Testis (tissue), 2 donors: ENCODE results near the gene KCNIP1.

Source experiments
- POLR2A ChIP-seq: fragments of 450-650 bp; IDR thresholded peaks from one replicate; pipeline ENCODE4 v1.6.1; 2017; ENCODE audit warnings: antibody characterized with exemption, mild to moderate bottlenecking, moderate library complexity
- TF ChIP-seq, protein P1 (sequence below), 3 experiments: fragments of 450-650 bp in 2 of 3; fragments of 200-600 bp in 1 of 3; sonication (generic) in 1 of 3; IDR thresholded peaks; one replicate each; pipeline ENCODE4 v1.5.1; 2016 to 2019; ENCODE audit warnings: antibody characterized with exemption in 3 of 3, mild to moderate bottlenecking in 2 of 3, moderate library complexity in 1 of 3

DNA sequence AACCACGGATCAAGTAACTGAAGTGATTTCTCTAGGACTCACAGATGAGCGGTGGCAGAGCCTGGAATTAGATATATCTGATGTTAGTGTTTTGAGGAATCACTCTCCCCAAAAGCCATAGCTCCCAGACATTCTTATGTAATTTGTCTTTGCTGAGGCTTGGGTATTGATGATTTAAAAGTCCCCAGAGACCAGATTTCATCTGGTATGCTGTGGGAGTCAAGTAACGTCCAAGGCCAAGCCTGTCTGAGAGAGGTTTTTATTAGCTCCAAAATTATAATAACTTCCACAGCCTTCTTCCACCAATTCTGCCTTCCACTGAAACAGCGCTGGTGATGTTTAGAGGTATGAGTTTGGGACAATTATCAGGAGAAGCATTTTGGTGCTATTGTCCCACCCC, 21.3 kb upstream of the KCNIP1 start:
- TF ChIP-seq, protein P1, sequence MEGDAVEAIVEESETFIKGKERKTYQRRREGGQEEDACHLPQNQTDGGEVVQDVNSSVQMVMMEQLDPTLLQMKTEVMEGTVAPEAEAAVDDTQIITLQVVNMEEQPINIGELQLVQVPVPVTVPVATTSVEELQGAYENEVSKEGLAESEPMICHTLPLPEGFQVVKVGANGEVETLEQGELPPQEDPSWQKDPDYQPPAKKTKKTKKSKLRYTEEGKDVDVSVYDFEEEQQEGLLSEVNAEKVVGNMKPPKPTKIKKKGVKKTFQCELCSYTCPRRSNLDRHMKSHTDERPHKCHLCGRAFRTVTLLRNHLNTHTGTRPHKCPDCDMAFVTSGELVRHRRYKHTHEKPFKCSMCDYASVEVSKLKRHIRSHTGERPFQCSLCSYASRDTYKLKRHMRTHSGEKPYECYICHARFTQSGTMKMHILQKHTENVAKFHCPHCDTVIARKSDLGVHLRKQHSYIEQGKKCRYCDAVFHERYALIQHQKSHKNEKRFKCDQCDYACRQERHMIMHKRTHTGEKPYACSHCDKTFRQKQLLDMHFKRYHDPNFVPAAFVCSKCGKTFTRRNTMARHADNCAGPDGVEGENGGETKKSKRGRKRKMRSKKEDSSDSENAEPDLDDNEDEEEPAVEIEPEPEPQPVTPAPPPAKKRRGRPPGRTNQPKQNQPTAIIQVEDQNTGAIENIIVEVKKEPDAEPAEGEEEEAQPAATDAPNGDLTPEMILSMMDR (IDR thresholded peaks at IDR 0.05) = no peak
- TF ChIP-seq POLR2A = no peak
